ENCODE results near the gene BLMH. TPM values are rescaled to one million over a fixed set of nuclear protein-coding genes. Genes with fewer than 3 reads are reported as not detected.
A peak's percentile ranks its signal among the peaks of the same experiment; 100 is the strongest.

Gene BLMH
- total and polyA plus RNA-seq, 9 of the 15 experiments (the other 6 are each of a cell fraction or from before 2014, with no cell fraction given), result 26.0 to 118 (median 67.3) TPM

DNA sequence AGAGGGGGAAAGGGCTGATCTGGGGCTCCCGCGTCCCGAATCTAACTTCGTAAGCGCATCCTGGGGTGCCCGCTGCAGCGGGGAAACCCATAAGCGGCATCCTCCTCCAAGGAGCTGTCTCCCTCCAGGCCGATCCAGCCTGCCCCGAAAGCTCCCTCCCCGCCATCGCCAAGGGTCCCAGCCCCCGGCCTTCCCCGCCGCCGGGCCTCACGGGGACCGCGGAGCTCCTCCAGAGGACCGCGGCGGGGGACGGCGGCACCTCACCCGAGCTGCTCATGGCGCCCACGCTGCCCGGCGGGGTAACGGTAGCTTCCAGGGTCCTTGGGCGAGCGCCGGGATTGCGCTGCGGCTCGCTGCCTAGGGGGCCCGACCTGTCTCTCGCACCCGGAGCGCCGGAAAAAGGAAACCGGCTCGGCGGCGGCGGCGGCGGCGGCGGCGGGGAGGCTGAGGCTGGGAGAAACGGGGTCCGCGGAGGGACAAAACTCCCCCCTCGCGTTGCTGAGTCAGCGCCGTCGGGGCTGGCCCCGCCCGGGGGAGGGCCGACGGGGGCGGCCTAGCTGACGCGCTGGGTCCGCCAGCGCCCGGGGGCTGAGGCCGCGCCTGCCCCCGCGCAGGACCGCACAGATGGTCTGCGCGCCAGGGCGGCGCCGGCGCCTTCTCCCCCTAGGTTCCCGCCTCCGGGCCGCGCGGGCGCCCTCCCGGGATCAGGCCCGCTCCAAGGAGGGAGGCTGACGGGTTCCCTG, at the start of gene BLMH (continued):
- TF ChIP-seq ARID4B (CRISPR knock-in tag; IDR thresholded peaks at IDR 0.05) (no peak), SIN3A (IDR thresholded peaks at IDR 0.05; ENCODE audit: borderline replicate concordance in 2 of 2, control insufficient read depth in 1 of 2, low read depth in 2 of 2, low read length in 2 of 2) (0 out of 4 replicates have a peak, but pooled peaks of 1 of the 2 experiments have one; percentile 33), NFE2 (IDR thresholded peaks at IDR 0.05; ENCODE audit: low read depth) (peak; percentile 89), POLR2G (IDR thresholded peaks at IDR 0.05; ENCODE audit: low read depth, low read length) (peak; percentile 91), KLF16 (IDR thresholded peaks at IDR 0.05) (peak; percentile 56; the same call in 1 of the 2 replicates), TBP (optimal IDR thresholded peaks at IDR 0.05; ENCODE audit: low read depth, low read length) (peak; percentile 73), EP400 (IDR thresholded peaks at IDR 0.05) (peak; percentile 35; the same call in 1 of the 2 replicates), TAF9B (IDR thresholded peaks at IDR 0.05; ENCODE audit: partially characterized antibody) (peak; percentile 30), ZNF316 (IDR thresholded peaks at IDR 0.05) (peak; percentile 96), DMBX1 (CRISPR knock-in tag; IDR thresholded peaks at IDR 0.05; ENCODE audit: borderline replicate concordance) (no peak), FIP1L1 (IDR thresholded peaks at IDR 0.05; ENCODE audit: low read depth, low read length, poor library complexity, severe bottlenecking) (peak; percentile 33), CBFA2T3 (IDR thresholded peaks at IDR 0.05) (no peak)
- TF ChIP-seq, protein P1, sequence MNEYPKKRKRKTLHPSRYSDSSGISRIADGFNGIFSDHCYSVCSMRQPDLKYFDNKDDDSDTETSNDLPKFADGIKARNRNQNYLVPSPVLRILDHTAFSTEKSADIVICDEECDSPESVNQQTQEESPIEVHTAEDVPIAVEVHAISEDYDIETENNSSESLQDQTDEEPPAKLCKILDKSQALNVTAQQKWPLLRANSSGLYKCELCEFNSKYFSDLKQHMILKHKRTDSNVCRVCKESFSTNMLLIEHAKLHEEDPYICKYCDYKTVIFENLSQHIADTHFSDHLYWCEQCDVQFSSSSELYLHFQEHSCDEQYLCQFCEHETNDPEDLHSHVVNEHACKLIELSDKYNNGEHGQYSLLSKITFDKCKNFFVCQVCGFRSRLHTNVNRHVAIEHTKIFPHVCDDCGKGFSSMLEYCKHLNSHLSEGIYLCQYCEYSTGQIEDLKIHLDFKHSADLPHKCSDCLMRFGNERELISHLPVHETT (CRISPR knock-in tag; conservative IDR thresholded peaks at IDR 0.05 in 1 of 2, IDR thresholded peaks at IDR 0.05 in 1 of 2), result peak in 1 of 2 experiments; percentile 60; a peak in 2 of 4 replicates

All from K562 (cell line).